Endodermal cell (in vitro differentiated cells): ENCODE data around the gene DNM1L. TPM values are rescaled to one million over a fixed set of nuclear protein-coding genes. Genes with fewer than 3 reads are reported as not detected.

Experiments used
- DNase-seq: peaks from one replicate; pipeline ENCODE4 v3.0.0-alpha.2; 2017
- H3K27ac ChIP-seq: 2 replicates; pipeline ENCODE4 v1.5.1; 2013; ENCODE audit warnings: mild to moderate bottlenecking, low read depth, low read length, moderate library complexity
- H3K27me3 ChIP-seq: 2 replicates; pipeline ENCODE4 v1.6.1; 2013; ENCODE audit warnings: mild to moderate bottlenecking, low read length, moderate library complexity; ENCODE audit not compliant: insufficient read depth, control insufficient read depth, poor library complexity, severe bottlenecking
- H3K36me3 ChIP-seq: 2 replicates; pipeline ENCODE4 v1.7.0; 2013; ENCODE audit warnings: mild to moderate bottlenecking, low read length, moderate library complexity; ENCODE audit not compliant: control insufficient read depth, insufficient read depth
- H3K4me1 ChIP-seq: one replicate; pipeline ENCODE4 v1.7.0; 2013; ENCODE audit warnings: low read length; ENCODE audit not compliant: control insufficient read depth, insufficient read depth
- H3K4me3 ChIP-seq: 2 replicates; pipeline ENCODE4 v1.5.1; 2013; ENCODE audit warnings: mild to moderate bottlenecking, low read length, moderate library complexity
- H3K9ac ChIP-seq: 2 replicates; pipeline ENCODE4 v1.6.1; 2013; ENCODE audit warnings: mild to moderate bottlenecking, low read length, moderate library complexity; ENCODE audit not compliant: poor library complexity, severe bottlenecking; ENCODE audit errors: extremely low read depth
- H3K9me3 ChIP-seq: 2 replicates; pipeline ENCODE4 v1.6.1; 2013; ENCODE audit warnings: mild to moderate bottlenecking, low read length, moderate library complexity; ENCODE audit not compliant: control insufficient read depth
- H3K27ac Mint-ChIP-seq: 2 replicates; pipeline ENCODE4 v1.8.0; 2020; ENCODE audit warnings: mixed read lengths
- H3K27me3 Mint-ChIP-seq: 2 replicates; pipeline ENCODE4 v1.8.0; 2021; ENCODE audit warnings: mild to moderate bottlenecking, mixed read lengths; ENCODE audit not compliant: insufficient read depth
- H3K36me3 Mint-ChIP-seq: 2 replicates; pipeline ENCODE4 v1.8.0; 2020; ENCODE audit warnings: low read depth, mixed read lengths
- H3K4me1 Mint-ChIP-seq: 2 replicates; pipeline ENCODE4 v1.8.0; 2020; ENCODE audit warnings: mixed read lengths
- H3K4me3 Mint-ChIP-seq: 2 replicates; pipeline ENCODE4 v1.8.0; 2020; ENCODE audit warnings: mild to moderate bottlenecking, moderate library complexity, mixed read lengths
- H3K9me3 Mint-ChIP-seq: 2 replicates; pipeline ENCODE4 v1.8.0; 2020; ENCODE audit warnings: mild to moderate bottlenecking, mixed read lengths
- WGBS, 2 experiments: methylation state at CpG; one replicate each; pipeline versions ENCODE4 v1.1.5 to v1.1.7; 2013; ENCODE audit warnings: missing lambda C conversion rate in 2 of 2, mixed read lengths in 1 of 2; ENCODE audit not compliant: insufficient coverage in 1 of 2, insufficient read length in 1 of 2; 5-methylcytosine and 5-hydroxymethylcytosine counted together
- long read RNA-seq, 4 experiments: library from polyadenylated mRNA in 2 of 4; library from RNA in 1 of 4; library from capped mRNA in 1 of 4; stranded (forward) in 3 of 4; unstranded in 1 of 4; transcript quantifications; one replicate each; pipeline ENCODE4 v2.0.0, GENCODE V29; 2020 to 2021; ENCODE audit warnings: inconsistent platforms in 1 of 4
- polyA plus RNA-seq, 2 experiments: library from polyadenylated mRNA; stranded (reverse); fragments of 50-300 nt; gene quantifications; one replicate each; pipeline ENCODE4 v1.2.3, GENCODE V29; 2013
- total RNA-seq, 2 donors: library from RNA; stranded (reverse); fragmentation: NEBNext Ultra II Directional in 1 of 2; extraction: Animal tissue kit (Norgen Biotek cat#: 25700) in 1 of 2; gene quantifications; 2 replicates in 1 of 2; 3 replicates in 1 of 2; pipeline ENCODE4 v1.2.1, GENCODE V29; 2021
- TF ChIP-seq, protein P1 (sequence below): fragments of 200-600 bp; sonication (generic); conservative IDR thresholded peaks from 2 replicates; pipeline ENCODE4 v1.5.0; 2021; ENCODE audit warnings: antibody characterized with exemption, mild to moderate bottlenecking

Gene DNM1L
- total RNA-seq: 100 to 1,000 TPM; 100 to 156 TPM
- polyA plus RNA-seq (2013, experiment 1 of 2): 74.7 TPM
- 74.6 TPM for polyA plus RNA-seq (2013, experiment 2 of 2)
- long read RNA-seq, experiment 1, full-length matches to known transcripts: 11 of 28 reads
- long read RNA-seq, experiment 1, partial matches to known transcripts: 12 of 28 reads
- long read RNA-seq, experiment 1, other reads (novel, unspliced or antisense): 5 of 28 reads
- long read RNA-seq, experiment 2, full-length matches to known transcripts: 76 of 107 reads
- long read RNA-seq, experiment 2, partial matches to known transcripts: 19 of 107 reads
- long read RNA-seq, experiment 2, other reads (novel, unspliced or antisense): 12 of 107 reads
- long read RNA-seq, experiment 3, full-length matches to known transcripts: 462 of 519 reads
- long read RNA-seq, experiment 3, partial matches to known transcripts: 25 of 519 reads
- long read RNA-seq, experiment 3, other reads (novel, unspliced or antisense): 32 of 519 reads
- long read RNA-seq, experiment 4, full-length matches to known transcripts: 19 of 36 reads
- long read RNA-seq, experiment 4, partial matches to known transcripts: 10 of 36 reads
- long read RNA-seq, experiment 4, other reads (novel, unspliced or antisense): 7 of 36 reads

DNA sequence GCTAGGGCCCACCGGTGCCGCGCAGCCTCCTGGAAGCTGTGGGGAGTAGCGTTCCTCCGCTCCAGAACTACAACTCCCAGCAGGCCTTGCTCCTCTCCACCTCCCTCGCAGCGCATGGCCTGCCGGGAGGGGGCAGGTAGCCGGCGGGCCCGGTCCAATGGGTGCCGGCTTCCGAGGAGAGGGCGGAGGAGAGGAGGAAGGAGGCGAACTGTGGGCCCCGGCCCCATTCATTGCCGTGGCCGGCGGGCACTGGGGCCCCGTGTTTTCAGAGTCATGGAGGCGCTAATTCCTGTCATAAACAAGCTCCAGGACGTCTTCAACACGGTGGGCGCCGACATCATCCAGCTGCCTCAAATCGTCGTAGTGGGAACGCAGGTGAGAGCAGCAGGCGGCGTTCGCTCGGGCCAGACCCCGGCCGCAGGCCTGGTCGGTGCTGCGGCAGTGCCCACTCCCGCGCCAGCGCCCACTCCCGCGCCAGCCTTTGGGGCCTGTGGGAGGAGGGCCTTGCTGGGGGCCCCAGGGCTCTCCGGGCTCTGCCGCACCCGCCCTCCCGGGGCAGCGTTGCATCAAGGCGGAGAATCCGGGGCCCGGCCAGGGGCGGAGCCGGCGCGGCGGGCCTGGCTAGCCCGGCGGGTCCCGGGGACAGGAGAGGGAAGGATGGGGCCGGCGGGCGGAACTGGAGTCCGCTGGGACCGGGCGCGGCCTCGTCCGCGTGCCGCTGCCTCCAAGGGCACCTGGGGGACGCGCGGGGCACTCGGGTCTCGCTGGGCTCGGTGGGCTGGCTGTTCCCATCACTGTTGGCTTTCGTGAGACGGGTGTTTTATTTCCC is at the start of gene DNM1L:
Gene DNM1L (plus strand): TSS at position 211 of the 829 bp plus-strand sequence. CDS start 63 bp downstream, at position 274.
- Mint-ChIP-seq H3K27ac (peak within 1 kb of the TSS; percentile 94), H3K4me3 (peak within 1 kb of the TSS; percentile 83), H3K27me3 (no peaks in the 10 kb centered on the region), H3K4me1 (peaks cover 13% of the 10 kb centered on the region), H3K36me3 (peaks cover 11% of the 10 kb centered on the region), H3K9me3 (no peaks in the 10 kb centered on the region)
- Histone ChIP-seq H3K4me1 (no peaks in the 10 kb centered on the region), H3K4me3 (peak within 1 kb of the TSS; percentile 93), H3K27ac (peak within 1 kb of the TSS; percentile 83), H3K36me3 (no peaks in the 10 kb centered on the region), H3K9me3 (no peaks in the 10 kb centered on the region), H3K27me3 (no peaks in the 10 kb centered on the region), H3K9ac (peak within 1 kb of the TSS; percentile 61)
- DNase-seq: peak; percentile 100
- TF ChIP-seq, protein P1, sequence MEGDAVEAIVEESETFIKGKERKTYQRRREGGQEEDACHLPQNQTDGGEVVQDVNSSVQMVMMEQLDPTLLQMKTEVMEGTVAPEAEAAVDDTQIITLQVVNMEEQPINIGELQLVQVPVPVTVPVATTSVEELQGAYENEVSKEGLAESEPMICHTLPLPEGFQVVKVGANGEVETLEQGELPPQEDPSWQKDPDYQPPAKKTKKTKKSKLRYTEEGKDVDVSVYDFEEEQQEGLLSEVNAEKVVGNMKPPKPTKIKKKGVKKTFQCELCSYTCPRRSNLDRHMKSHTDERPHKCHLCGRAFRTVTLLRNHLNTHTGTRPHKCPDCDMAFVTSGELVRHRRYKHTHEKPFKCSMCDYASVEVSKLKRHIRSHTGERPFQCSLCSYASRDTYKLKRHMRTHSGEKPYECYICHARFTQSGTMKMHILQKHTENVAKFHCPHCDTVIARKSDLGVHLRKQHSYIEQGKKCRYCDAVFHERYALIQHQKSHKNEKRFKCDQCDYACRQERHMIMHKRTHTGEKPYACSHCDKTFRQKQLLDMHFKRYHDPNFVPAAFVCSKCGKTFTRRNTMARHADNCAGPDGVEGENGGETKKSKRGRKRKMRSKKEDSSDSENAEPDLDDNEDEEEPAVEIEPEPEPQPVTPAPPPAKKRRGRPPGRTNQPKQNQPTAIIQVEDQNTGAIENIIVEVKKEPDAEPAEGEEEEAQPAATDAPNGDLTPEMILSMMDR: peak; percentile 23
- 0% methylated on average over 17 to 76 of the region's 76 CpGs for WGBS, 2 experiments

DNA sequence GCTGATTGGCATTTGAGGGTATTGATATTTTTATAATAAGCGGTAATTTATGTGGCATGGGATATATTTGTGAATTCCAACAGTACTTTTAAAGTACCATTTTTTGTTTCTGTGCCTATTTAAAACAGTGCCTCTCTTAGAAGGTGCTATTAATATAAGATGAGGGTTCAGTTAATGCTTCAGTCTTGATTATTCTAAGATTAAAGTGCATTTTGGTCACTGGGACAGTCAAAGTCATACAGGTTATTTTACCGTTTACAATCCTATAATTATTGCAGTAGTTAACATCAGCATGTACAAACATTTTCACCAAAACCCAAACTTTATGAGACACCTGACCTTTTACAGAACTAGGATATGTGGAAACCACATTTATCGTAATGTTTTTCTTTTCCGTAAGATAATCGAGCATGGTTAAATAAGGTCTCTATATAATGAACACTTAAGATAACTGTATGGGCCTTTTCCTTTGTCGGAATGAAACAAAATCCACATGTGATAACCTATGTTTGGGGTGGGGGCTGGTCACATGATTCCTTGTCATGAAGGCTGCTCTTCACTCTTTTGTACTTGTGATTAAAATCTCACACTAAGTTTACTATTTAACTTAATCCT is 37.7 kb upstream of the DNM1L start:
- no peak overlapping the region for H3K4me3 Mint-ChIP-seq
- no peak for DNase-seq

More for the DNA sequence above, 37.7 kb upstream of the DNM1L start:
- no peak overlapping the region for H3K9ac ChIP-seq
- H3K27ac Mint-ChIP-seq: peak overlapping the region; percentile 31
- H3K4me1 ChIP-seq: no peaks in the 10 kb centered on the region
- 93 to 98% methylated on average over 4 to 6 of the region's 6 CpGs for WGBS, 2 experiments
- no peaks in the 10 kb centered on the region for H3K27me3 Mint-ChIP-seq
- H3K27me3 ChIP-seq: no peaks in the 10 kb centered on the region
- no peaks in the 10 kb centered on the region for H3K4me1 Mint-ChIP-seq
- no peak overlapping the region for H3K27ac ChIP-seq
- TF ChIP-seq, protein P1: no peak
- peaks cover 75% of the 10 kb centered on the region for H3K36me3 ChIP-seq
- peaks cover 70% of the 10 kb centered on the region for H3K36me3 Mint-ChIP-seq
- no peak overlapping the region for H3K4me3 ChIP-seq
- peaks cover 6% of the 10 kb centered on the region for H3K9me3 Mint-ChIP-seq
- H3K9me3 ChIP-seq: peaks cover 5% of the 10 kb centered on the region
